M059J (cell line): ENCODE results near the gene ADIRF. TPM values are rescaled to one million over a fixed set of nuclear protein-coding genes. Genes with fewer than 3 reads are reported as not detected.
A peak's percentile ranks its signal among the peaks of the same experiment; 100 is the strongest.
"Not testable (repeated sequence)": the region's sequence is repeated elsewhere in the genome, so short reads cannot be mapped to it uniquely, and the experiment has no call there.

Experiments
- DNase-seq: peaks from one replicate; pipeline ENCODE4 v3.0.0-alpha.2; 2012; ENCODE audit warnings: low read depth
- total RNA-seq: library from RNA; depleted of rRNA; stranded (reverse); fragments of >200 nt; shearing (Covaris generic); gene quantifications from 2 replicates; pipeline ENCODE4 v1.2.3, GENCODE V29; 2014

ADIRF gene
- total RNA-seq, 1 experiment from 2014 or later, result 4.2 TPM

DNA sequence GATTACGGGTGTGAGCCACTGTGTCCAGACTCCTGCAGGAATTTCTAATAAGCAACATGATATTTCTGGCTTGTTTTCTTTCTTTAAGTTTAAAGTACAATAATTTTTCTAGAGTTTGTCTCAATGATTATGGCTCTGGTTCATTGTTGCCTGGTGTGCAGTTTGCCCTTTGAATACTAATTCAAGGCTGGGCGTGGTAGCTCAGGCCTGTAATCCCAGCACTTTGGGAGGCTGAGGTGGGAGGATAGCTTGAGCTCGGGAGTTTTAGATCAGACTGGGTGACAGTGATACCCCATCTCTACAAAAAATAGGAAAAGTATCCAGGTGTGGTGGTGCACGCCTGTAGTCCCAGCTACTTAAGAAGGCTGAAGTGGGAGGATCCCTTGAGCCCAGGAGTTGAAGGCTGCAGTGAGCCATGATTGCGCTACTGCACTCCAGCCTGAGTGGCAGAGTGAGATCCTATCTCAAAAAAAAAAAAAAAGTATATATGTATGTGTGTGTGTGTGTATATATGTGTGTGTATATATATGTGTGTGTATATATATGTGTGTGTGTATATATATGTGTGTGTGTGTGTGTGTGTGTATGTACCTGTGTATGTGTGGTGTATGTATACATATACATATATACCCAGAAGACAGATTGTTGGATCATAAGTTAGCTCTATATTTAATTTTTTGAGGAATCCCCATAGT, 8.2 kb downstream of the ADIRF start:
- DNase-seq, result no peak

DNA sequence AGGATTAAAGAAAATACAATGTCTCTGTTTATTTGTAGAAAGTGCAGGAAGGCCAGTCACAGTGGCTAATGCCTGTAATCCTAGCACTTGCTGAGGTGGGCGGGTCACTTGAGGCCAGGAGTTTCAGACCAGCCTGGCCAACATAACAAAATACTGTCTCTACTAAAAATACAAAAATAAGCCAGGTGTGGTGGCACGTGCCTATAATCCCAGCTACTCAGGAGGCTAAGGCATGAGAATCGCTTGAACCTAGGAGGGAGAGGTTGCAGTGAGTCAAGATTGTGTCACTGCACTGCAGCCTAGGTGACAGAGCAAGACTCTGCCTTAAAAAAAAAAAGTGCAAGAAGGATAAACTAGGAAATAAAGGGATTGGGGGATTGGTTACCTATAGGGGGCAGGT, 10.2 kb downstream of the ADIRF start:
- DNase-seq, result peak; percentile 49

DNA sequence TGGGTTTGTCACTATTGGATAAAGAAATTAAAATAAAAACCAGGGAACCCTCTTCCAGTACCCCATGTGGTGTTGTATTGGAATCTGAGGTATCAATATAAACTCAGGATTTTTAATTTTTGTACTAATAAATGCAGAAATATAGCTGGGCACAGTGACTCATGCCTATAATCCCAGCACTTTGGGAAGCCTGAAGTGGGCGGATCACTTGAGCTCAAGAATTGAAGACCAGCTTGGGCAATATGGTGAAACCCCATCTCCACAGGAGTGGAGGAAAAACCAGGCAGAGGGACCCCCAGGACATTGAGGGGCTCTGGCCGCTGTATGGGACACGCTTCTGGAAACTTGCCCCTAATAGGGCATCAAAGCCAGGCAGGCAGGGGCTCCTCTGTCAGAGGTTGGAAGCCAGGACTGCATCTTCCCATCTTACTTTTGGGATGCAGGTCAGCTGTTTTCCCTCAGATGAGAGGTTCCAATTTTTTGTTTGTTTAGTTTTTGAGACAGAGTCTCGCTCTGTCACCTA, 11.1 kb downstream of the ADIRF start:
- no peak for DNase-seq

DNA sequence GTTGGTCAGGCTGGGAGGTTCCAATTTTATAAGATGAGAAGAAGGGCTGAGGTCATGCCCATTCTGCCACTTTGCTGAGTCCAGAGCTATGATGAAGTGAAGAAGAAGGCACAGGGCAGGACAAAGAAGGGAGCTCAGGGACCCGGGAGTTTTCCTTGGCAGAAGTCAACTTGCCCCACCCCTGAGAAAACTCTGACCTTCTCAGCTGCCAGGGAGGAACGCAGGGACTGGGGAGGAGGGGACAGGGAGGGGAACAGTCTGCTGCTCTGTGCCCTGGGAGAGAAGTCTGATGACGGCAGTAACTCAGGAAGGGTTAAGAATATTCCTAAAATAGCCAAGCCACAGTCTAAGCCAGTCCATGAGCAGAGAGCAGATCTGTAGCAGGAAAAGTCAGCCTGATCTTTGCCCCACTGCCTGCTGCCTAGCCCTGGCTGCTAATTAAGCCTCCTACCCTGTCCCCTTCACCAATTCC, 11.7 kb downstream of the ADIRF start:
- DNase-seq, result no peak

DNA sequence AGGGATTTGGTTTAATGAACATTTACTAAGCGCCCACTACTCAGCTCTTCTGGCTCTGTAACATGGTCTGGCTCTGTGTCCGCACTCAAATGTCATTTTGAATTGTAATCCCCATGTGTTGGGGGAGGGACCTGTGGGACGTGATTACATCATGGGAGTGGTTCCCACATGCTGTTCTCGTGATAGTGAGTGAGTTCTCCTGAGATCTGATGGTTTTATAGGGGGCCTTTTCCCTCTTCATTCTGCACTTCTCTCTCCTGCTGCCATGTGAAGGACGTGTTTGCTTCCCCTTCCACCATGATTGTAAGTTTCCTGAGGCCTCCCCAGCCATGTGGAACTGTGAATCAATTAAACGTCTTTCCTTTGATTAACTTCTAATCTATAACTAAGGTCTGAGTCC, 12.7 kb downstream of the ADIRF start:
- DNase-seq, result not testable (repeated sequence)

DNA sequence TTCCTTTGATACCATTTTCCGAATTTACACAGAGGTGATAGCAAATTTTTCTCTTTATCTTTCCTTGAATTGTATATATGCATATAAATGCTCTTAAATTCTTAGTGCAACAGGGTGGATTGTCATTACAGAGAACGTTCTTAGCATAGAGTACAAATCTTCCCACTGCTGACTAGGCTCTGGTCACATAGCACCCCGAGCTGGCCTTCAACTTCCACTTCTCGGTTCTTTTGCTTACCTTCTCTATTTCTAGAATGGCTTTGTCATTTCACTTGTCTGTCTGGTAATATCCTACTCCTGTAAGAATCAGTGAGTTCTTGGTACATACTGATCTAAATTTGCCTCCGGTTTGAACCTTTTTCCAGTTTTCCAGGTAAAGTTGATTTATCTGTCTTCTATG, 13.4 kb downstream of the ADIRF start:
- no peak for DNase-seq

DNA sequence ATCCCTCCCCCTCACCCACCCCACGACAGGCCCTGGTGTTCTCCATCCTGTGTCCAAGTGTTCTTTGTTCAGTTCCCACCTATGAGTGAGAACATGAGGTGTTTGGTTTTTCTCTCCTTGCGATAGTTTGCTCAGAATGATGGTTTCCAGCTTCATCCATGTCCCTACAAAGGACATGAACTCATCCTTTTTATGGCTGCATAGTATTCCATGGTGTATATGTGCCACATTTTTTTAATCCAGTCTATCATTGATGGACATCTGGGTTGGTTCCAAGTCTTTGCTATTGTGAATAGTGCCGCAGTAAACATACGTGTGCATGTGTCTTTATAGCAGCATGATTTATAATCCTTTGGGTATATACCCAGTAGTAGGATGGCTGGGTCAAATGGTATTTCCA, 16.2 kb downstream of the ADIRF start:
- DNase-seq, result not testable (repeated sequence)

DNA sequence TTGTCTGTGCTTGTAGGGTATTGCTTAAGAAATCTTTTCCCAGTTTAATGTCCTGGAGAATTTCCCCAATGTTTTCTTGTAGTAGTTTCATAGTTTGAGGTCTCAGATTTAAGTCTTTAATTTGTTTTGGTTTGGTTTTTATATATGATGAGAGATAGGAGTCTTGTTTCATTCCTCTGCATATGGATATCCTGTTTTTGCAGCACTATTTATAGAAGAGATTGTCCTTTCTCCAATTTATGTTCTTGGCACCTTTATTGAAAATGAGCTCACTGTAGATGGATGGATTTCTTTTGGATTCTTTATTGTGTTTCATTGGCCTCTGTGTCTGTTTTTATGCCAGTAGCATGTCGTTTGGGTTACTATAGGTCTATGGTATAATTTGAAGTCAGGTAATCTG, 20.2 kb downstream of the ADIRF start:
- DNase-seq, result no peak

DNA sequence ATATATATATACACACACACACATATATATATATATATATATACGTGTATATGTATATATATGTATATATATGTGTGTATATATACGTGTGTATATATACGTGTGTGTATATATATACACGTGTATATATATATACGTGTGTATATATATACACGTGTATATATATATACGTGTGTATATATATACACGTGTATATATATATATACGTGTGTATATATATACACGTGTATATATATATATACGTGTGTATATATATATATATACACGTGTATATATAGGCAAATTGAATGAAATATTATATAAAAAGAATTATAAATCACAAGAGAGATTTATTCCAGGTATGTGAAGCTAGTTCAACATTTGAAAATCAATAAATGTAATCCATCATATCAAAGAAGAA, 23.1 kb downstream of the ADIRF start:
- not testable (repeated sequence) for DNase-seq

DNA sequence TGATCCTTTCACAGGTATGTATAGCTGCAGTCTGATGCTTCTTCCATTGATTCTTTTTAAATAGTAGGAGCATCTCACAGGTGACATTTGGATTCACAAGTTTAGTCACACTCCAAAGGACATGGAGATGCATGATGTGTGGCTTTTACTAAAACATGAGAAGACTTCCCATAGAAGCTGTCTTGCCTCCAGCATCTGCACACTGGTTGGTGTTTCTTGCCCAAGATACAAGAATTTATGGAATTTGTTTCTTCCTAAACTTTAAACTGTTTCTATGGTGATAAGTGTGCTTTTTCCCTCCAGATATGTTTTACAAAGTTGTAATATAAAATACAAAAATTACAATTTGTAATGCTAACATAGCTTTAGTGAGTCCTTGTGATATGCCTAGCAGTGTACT, 24.2 kb downstream of the ADIRF start:
- DNase-seq, result peak; percentile 22

DNA sequence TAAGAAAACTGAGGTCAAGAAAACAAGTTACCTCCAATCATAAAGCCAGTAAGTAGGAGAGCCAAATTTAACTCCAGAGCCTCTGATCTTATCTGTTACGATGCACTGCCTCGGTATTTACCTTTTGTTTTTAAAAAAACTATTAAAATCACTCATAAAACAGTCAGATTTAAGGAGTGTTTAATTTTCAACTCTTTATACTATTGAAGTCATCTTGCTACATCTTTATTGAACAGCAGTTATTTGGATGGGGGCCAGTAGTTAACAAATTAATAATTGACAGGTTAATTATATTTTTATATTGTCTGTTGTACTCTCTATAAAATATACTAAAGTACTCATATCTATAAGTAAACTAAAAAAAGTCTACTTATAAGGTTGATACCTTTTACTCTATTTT, 24.6 kb downstream of the ADIRF start:
- no peak for DNase-seq

DNA sequence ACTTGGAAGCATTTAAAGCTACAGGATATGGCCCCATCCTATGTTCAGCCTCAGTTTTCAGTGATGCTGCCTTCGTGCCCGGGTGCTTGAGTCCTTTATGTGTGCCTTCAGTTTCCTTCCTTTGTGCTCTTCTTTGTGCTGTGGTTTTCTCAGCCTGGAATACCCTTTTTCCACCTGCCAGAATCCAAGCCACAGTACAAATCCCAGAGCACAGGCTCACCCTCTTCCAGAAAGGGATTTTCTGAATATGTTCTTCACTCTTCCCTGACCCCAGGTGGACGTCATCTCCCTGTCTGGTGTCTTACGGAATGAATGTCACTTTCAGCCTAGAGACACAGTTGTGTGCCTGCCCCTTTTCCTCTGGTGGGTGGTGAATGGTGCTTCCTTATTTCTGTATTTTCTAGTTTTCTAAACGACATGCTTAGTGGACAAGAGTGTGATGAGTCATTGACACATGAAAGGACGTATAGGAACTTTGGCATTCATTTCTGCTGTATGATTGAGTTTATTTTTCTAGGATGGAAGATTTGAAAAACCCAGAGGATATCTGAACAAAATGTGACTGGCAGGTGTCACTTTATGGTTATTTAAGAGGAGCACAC, 31.6 kb downstream of the ADIRF start:
- not testable (repeated sequence) for DNase-seq

DNA sequence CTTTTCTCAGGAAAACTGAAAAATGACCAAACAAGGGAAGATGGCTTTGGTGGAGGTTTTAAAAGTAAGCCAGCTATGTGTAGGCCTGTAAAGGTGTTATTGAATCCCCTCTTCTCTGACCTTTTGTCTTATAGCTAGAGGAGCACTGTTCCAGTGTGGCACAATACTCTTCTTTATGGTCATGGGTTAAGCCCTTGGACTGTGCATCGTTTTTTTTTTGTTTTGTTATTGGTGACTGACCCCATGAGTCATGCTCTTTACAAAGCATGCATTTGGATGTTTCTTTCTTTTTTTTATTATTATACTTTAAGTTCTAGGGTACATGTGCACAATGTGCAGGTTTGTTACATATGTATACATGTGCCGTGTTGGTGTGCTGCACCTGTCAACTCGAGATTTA, 32.2 kb downstream of the ADIRF start:
- peak; percentile 29 for DNase-seq

DNA sequence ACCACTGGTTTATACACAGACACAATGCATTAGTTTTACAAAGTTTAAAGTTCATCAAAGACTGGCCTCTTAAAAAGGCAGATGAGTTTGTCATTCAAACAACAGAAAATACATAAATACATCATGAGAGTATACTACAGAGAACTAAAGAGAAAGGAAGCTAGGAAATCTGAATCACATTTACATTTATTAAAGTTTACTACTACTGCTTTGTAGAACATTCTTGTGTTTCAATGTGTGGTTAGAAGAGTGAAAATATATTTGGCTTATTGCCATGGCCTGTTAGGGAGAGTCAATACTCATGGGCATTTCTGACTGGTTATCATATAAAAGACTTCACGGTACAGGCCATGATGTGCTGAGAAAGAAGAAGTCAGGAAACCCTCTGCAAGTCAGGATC, 38.8 kb downstream of the ADIRF start:
- not testable (repeated sequence) for DNase-seq

DNA sequence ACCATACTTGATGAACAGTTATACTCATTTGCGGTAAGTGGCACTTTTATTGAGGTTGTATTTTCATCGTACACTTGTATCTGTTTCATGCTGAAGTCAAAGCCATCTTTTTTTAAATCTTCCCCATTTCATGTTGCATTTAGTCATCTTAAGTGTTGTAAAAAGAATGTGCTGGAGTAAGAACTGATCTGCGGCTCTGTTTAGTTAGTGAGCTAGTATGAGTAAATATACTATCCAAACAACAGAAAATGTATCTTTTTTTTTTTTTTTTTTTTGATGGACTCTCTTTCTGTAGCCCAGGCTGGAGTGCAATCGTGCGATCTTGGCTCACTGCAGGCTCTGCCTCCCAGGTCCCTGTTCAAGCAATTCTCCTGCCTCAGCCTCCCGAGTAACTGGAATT, 39.4 kb downstream of the ADIRF start:
- not testable (repeated sequence) for DNase-seq

DNA sequence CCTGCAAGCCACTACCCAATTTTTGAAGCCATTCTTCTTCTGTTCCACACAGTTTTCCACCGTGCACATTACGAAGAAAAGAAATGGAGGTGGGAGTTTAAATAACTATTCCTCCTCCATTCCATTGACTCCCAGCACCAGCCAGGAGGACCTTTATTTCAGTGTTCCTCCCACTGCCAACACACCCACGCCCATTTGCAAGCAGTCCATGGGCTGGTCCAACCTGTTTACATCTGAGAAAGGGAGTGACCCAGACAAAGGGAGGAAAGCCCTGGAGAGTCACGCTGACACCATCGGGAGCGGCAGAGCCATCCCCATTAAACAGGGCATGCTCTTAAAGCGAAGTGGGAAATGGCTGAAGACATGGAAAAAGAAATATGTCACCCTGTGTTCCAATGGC, 40.0 kb downstream of the ADIRF start:
- DNase-seq, result not testable (repeated sequence)

DNA sequence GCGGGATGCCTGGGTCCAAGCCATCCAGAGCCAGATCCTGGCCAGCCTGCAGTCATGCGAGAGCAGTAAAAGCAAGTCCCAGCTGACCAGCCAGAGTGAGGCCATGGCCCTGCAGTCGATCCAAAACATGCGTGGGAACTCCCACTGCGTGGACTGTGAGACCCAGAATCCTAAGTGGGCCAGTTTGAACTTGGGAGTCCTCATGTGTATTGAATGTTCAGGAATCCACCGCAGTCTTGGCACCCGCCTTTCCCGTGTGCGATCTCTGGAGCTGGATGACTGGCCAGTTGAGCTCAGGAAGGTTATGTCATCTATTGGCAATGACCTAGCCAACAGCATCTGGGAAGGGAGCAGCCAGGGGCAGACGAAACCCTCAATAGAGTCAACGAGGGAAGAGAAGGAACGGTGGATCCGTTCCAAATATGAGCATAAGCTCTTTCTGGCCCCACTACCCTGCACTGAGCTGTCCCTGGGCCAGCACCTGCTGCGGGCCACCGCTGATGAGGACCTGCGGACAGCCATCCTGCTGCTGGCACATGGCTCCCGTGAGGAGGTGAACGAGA, 40.9 kb downstream of the ADIRF start:
- DNase-seq, result not testable (repeated sequence)

DNA sequence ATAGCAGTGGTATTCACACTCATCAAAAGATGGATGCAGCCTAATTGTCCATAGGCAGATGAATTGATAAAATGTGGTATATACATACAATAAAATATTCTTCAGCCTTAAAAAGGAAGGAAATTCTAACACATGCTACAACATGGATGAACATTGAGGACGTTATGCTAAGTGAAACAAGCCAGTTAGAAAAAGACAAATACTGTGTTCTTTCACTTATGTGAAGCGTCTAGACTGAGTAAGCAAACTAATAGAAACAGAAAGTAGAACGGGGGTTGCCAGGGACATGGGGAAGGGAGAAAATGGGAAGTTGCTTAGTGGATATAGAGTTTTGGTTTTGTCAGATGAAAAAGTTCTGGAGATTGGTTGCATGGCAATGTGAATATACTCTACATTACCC, 45.2 kb downstream of the ADIRF start:
- DNase-seq, result not testable (repeated sequence)

DNA sequence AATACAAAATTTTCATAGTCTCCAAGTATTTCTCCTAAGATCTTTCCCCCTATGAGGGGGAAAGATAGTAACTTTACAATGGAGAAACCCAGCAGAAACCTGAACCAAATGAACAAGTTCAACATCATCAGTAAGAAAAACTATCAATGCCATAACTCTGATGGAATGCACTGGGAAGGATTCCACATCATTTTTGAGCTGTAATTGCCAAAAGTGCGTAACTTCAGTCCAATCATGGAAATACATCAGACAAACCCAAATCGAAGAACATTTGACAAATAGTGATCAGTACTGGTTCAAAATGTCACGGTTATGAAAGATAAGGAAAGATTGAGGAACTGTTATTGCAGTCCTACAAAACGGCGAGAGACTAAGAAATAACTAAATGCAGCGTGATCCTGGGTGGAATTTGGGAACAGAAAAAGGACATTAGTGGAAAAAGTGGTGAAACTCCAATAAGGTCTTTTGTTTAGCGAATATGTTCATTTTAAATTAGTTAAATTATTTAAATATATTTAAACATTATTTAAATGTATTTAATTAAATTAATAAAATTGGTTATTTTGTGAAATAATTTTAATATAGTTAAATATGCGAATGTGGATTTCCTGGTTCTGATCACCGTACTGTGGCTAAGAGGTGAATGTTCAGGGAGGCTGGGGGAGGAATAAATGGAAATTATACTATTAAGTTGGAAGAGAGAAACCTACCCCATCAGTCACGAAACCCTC, 46.9 kb downstream of the ADIRF start:
- not testable (repeated sequence) for DNase-seq

DNA sequence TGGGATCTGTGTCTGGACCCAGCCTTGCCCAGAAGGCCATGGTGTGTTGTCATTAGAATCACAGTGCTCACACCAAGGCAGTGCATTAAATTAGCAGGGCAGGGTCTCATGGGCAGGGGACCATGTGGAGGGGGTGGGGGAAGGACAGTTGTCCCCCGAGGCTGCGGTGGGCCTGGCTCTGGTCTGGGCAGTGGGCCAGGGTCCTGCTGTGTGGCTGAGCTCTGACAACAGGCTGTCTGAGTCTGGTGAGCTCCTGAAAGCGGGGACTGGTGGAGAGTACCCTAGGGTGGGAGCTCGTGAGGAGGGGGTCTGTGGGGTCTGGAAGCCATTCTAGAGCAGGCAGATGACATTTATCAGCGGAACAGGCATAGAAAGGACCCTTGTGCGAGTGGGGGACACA, 49.8 kb downstream of the ADIRF start:
- not testable (repeated sequence) for DNase-seq

DNA sequence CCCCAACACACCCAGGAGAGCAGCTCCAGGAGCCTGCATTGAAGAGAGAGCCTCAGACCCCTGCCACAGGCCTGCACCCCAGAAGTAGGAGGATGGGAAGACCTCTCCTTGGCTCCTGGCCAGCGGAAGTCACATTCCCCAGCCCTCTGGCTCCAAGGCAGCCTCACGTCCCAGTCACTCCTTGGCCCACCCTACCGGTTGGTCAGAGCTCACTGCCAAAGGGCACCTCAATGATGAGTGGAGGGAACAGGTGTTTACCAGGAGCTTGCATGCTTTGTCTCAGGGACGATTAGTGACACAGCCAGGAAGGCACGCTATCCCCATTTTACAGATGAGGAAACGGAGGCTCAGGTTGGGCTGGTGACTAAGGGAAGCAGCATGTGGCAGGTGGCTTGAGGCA, 50.8 kb downstream of the ADIRF start:
- not testable (repeated sequence) for DNase-seq

DNA sequence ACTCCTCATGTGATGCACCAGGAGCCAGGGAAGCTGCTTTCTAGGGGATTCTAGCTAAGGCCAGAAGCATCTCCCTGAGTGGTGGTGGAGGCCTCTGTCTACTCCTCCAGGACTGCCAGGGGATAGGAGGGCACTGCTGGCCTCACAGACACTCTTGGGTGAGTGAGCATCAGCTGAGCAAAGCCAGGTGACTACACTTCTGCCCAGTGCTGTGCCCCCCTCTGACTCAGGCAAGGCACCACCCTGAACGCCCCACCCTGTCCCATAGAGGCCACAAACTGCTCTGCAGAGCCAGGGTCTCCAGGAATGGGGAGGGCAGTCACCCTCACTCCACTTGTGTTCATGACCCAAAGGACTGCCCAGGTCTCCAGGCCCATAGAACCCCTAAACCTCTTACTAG, 51.2 kb downstream of the ADIRF start:
- DNase-seq, result not testable (repeated sequence)
